ENCODE data around the gene FRMD3.

GRCh38 chr9:83474631-83475030, 63.6 kb downstream of the FRMD3 start:
- TF ChIP-seq ZNF384 (IDR thresholded peaks at IDR 0.05): no peak
- TF ChIP-seq FOXA1 (IDR thresholded peaks at IDR 0.05): no peak

All from HEK293T (cell line).